GM21717 (cell line): Measurements from ENCODE around the gene COX17.

Experiments used
- ATAC-seq: cut with Tn5 transposase; IDR thresholded peaks from one replicate; pipeline ENCODE4 v1.9.1; 2021; ENCODE audit warnings: mild to moderate bottlenecking, moderate library complexity; ENCODE audit not compliant: unreplicated experiment

Gene COX17

DNA sequence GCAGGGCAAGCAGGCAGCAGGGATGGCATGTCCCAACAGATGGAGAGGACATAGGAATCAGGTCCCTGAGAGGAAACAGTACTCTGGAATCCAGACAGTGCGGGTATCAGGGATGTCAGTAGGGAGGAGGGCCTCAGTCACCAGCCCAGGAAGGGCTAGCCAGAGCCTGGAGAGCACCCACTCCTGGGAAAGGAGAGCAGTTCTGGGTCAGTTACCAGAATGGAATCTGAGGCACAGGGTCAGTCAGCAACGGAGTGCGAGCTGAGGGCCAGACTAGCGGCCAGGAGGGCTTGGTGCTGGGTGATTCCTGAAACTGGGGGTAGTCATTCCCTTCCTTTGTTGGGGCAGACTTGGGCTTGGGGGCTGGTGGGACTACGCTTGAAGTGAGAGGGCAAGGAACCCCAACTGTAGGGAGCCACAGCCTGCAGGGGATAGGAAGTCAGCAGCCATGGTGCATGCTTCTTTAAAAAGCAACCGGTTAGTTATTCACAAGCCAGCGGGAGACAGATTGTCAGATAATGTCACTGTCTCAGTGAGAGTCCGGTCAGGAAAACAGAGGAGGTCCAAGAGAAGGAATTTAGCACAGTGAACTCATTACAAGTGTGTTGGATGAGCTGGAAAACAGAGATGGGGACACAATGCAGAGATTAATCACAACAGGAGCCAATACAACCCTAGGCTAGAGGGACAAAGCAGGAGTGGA is 51.6 kb downstream of the COX17 start:
- ATAC-seq = no peak

DNA sequence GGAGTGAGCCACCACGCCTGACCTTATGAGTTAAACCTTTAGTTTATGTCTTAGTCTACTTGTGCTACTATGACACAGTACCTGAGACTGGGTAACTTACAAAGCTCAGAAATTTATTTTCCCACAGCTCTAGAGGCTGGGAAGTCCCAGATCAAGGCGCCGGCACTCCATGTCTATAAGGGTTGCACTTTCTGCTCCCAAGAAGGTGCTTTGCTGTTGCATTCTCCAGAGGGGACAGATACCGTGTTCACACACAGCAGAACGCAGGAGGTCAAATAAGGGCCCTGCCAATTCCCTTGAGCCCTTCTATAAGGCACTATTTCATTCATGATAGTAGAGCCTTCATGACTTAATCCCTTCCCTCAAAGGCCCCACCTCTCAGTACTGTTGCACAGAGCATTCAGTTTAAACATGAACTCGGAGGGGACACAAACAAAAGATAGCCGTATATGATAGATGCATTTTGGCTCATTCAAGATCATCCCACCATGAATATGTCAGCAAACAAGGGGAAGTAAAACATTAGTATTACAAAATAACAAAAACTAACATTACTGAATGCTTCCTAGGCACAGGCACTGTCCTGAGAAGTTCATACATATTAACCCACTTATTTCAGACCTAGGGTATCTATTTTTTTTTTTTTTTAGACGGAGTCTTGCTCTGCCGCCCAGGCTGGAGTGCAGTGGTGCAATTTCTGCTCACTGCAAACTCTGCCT is 53.0 kb downstream of the COX17 start:
- ATAC-seq = no peak

DNA sequence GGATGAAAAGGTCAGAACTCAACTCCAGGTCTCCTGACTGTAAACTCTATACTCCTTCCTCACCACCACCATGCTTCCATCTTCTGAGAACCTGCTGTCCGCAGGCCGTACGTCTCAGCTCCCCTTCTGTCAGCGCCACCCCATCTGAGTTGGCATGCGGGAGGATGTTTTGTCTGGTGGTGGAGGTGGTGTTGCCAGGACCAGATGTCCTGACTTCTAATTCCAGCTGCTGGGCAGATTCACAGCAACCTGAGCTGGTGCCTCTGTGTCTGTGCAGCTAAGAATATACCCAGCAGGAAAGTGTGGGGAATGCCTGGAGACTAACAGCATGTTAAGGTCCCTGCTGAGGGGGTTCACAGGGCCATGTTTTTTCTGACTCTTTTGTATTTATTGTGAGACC is 56.3 kb downstream of the COX17 start:
- no peak for ATAC-seq
